Activated naive CD4-positive, alpha-beta T cell treated with anti-CD3 and anti-CD28 coated beads, Interleukin-2, amount 10 ng/mL, durations not matched to agents 7 days and 5 days (primary cell): ENCODE data around the gene KNSTRN.

ENCODE experiments used
- CTCF ChIA-PET: fragments of 350-600 bp; sonication (Branson Sonifier 250); formaldehyde crosslinking; loops from one replicate; lab custom pipeline; 2021; ENCODE audit warnings: antibody characterized with exemption; lab: Charles Lee
- DNase-seq: peaks from one replicate; pipeline ENCODE4 v3.0.0-alpha.2; 2020
- H3K27ac Mint-ChIP-seq: one replicate; pipeline ENCODE4 v1.8.0; 2021; ENCODE audit warnings: mild to moderate bottlenecking, moderate library complexity, mixed read lengths
- H3K27me3 Mint-ChIP-seq: one replicate; pipeline ENCODE4 v1.8.0; 2021; ENCODE audit warnings: mild to moderate bottlenecking, mixed read lengths
- H3K36me3 Mint-ChIP-seq: one replicate; pipeline ENCODE4 v1.8.0; 2021; ENCODE audit warnings: mixed read lengths
- H3K4me1 Mint-ChIP-seq: one replicate; pipeline ENCODE4 v1.8.0; 2021; ENCODE audit warnings: mixed read lengths
- H3K4me3 Mint-ChIP-seq: one replicate; pipeline ENCODE4 v1.8.0; 2021; ENCODE audit warnings: mild to moderate bottlenecking, moderate library complexity, mixed read lengths
- H3K9me3 Mint-ChIP-seq: one replicate; pipeline ENCODE4 v1.8.0; 2021; ENCODE audit warnings: mixed read lengths

KNSTRN gene

GRCh38 chr15:40382580-40383456 is at the start of gene KNSTRN:
TSS of gene KNSTRN (plus strand) at chr15:40382721. CDS start at chr15:40382836, 115 bp downstream.
- H3K27ac Mint-ChIP-seq = peak within 1 kb of the TSS; percentile 90
- H3K4me3 Mint-ChIP-seq = peak within 1 kb of the TSS; percentile 98
- no peaks in the 10 kb centered on the region for H3K9me3 Mint-ChIP-seq
- peaks cover 31% of the 10 kb centered on the region for H3K4me1 Mint-ChIP-seq
- CTCF ChIA-PET = interaction anchor here (1.3 to 1.6 kb wide), 3 partner anchors 11 to 17 kb away, joined by 3 to 7 read pairs (median 4); no protein-coding TSS in a partner anchor
- peaks cover 39% of the 10 kb centered on the region for H3K36me3 Mint-ChIP-seq
- DNase-seq = peak; percentile 96
- peaks cover 17% of the 10 kb centered on the region for H3K27me3 Mint-ChIP-seq

- CTCF ChIA-PET = interaction anchor here (0.6 to 14.2 kb wide), 5 partner anchors 7 to 97 kb away, joined by 5 to 425 read pairs (median 104); partner anchors contain the start of genes INAFM2 and PLCB2
- no peaks in the 10 kb centered on the region for H3K9me3 Mint-ChIP-seq
- peak overlapping the region; percentile 9 for H3K27ac Mint-ChIP-seq
- DNase-seq = peak; percentile 62
- peaks cover 36% of the 10 kb centered on the region for H3K4me1 Mint-ChIP-seq
- H3K36me3 Mint-ChIP-seq = no peaks in the 10 kb centered on the region
- H3K4me3 Mint-ChIP-seq = no peak overlapping the region
- peaks cover 20% of the 10 kb centered on the region for H3K27me3 Mint-ChIP-seq
Observed at GRCh38 chr15:40333922-40334492, 48.5 kb upstream of the KNSTRN start.

DNA sequence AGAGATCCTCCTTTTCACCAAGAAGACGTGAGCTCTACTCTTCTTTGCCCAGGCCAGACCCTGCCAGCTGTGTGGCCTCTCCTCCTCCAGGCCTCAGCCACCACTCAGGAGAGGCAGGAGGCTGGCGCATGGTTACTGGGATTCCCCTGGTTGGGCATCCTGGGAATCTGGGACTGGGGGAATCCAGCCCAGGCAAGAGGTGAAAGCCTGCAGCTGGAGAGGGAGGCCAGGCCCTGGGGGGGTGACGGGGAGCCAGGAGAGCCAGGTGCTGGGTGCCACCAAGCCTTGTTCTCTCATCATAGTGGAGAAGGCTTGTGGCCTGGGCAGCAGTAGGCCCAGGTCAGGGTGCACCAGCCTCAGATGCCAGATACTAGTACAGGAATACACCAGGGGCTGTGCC is 48.0 kb upstream of the KNSTRN start:
- no peak overlapping the region for H3K27ac Mint-ChIP-seq
- DNase-seq = no peak
- H3K36me3 Mint-ChIP-seq = no peaks in the 10 kb centered on the region
- no peaks in the 10 kb centered on the region for H3K9me3 Mint-ChIP-seq
- H3K4me3 Mint-ChIP-seq = no peak overlapping the region
- peaks cover 36% of the 10 kb centered on the region for H3K4me1 Mint-ChIP-seq
- CTCF ChIA-PET = interaction anchor here (0.6 to 14.2 kb wide), 5 partner anchors 7 to 96 kb away, joined by 5 to 425 read pairs (median 104); partner anchors contain the start of genes INAFM2 and PLCB2
- H3K27me3 Mint-ChIP-seq = peaks cover 20% of the 10 kb centered on the region

DNA sequence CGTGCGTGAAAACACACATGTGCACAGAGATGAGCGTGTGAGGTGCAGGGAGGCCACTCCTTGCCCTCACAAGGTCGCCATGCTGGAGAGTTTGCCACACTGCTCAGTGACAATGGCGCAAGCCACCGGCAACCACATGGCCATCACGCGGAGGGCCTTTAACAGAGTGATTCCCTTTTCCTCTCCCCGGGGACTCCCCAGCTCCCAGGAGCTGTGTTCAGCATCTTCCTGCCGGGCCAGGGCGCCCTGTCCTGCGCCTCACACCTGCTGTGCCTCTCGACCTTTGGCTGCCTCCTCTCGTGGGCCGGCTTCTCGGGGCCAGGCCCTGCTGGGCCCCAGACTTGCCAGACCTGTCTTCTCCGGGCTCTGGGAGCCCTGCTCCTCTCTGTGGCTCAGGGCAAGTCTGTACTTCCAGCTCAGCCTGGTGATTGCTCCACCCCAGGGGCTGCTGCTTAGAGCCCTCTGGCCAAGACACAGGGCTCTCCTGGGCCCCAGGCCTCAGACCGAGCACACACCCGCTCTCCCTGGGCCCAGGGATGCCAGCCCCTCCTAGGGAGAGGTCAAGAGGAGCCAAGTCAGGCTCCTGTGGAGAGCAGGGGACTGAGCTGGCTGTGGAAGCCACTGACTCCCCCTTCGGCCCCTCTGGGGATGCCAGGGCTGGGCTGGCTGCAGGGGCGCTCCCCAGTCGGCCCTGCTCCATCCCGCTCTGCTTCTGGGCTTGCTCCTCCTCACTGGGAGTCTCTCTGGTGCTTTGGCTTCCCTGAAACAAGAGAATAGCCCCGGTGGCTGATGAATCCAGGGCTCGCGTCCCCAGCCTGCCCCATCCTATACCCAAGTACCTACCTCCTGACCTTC is 47.4 kb upstream of the KNSTRN start:
- H3K9me3 Mint-ChIP-seq = no peaks in the 10 kb centered on the region
- H3K27me3 Mint-ChIP-seq = peaks cover 20% of the 10 kb centered on the region
- no peaks in the 10 kb centered on the region for H3K36me3 Mint-ChIP-seq
- CTCF ChIA-PET = interaction anchor here (3.2 to 14.2 kb wide), 4 partner anchors 8 to 59 kb away, joined by 13 to 425 read pairs (median 156); partner anchors contain the start of genes INAFM2 and PLCB2
- no peak overlapping the region for H3K4me3 Mint-ChIP-seq
- H3K4me1 Mint-ChIP-seq = peaks cover 36% of the 10 kb centered on the region
- DNase-seq = no peak
- no peak overlapping the region for H3K27ac Mint-ChIP-seq

DNA sequence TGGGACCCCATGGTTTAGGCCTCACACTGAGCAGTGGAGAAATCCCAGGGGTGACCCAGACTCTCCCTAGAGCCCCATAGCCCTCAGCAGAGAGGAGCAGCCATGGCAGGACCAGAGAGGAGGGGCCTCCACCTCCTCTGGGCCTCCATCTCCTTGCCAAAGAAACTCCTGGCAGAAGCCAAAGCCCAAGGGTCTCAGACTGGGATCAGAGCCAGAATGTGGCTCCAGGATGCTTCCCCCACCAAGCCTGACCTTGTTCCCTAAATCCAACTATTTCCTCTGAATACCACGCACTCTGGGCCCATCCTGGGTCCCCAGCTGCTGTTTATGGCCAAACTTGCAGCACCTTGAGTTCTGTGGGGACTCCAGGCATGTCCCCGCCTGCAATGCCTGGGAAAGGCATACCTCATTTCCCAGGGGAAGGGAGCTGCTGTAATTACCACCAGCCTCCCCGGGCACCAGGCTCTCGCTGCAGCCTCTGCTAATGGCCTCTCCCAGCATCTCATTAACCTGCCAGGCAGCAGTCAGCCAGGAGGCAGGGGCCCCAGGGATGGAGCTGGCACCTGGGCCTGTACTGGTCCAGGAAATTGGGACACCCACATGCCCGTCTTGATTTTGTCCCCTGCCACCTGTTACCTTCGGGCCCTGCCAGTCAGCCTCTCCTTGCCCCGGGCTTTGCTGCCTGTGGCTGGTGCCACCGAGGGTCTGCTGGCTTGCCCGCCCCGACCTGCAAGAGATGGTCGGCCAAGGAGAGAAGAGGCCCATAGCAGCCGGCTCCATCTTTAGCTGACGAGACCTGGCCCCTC is 46.4 kb upstream of the KNSTRN start:
- Mint-ChIP-seq H3K4me3 (no peak overlapping the region), H3K27ac (no peak overlapping the region), H3K36me3 (no peaks in the 10 kb centered on the region), H3K27me3 (peaks cover 16% of the 10 kb centered on the region), H3K4me1 (peaks cover 36% of the 10 kb centered on the region), H3K9me3 (no peaks in the 10 kb centered on the region)
- CTCF ChIA-PET = interaction anchor here (0.8 to 14.2 kb wide), 7 partner anchors 8 to 290 kb away, joined by 4 to 425 read pairs (median 13); partner anchors contain the start of genes INAFM2 and PLCB2
- DNase-seq = no peak

DNA sequence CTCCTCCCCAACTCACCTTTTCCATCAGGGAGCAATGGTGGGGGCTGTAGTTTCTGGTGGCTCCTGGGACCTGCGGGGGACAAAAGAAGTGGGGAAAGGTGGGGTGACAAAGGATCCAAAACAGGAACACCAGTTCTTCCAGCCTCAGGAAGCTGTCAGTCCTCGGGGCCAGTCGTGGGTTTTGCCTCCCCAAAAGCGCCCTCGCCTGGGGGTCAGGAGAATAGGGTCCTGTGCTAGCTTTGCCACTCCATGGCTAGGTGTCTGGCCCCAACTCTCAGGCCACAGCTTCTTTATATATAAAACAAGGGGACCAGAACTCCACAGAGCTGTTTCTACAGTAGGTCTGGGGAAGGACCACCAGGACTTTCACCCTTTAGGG is 45.8 kb upstream of the KNSTRN start:
- Mint-ChIP-seq H3K4me3 (no peak overlapping the region), H3K27ac (no peak overlapping the region), H3K27me3 (peaks cover 14% of the 10 kb centered on the region), H3K4me1 (peaks cover 36% of the 10 kb centered on the region), H3K9me3 (no peaks in the 10 kb centered on the region), H3K36me3 (no peaks in the 10 kb centered on the region)
- CTCF ChIA-PET = interaction anchor here (0.6 to 14.2 kb wide), 9 partner anchors 8 to 291 kb away, joined by 3 to 425 read pairs (median 5); partner anchors contain the start of genes BMF, INAFM2 and PLCB2
- DNase-seq = no peak

GRCh38 chr15:40337597-40337996 is 44.9 kb upstream of the KNSTRN start:
- CTCF ChIA-PET = interaction anchor here (0.6 to 14.2 kb wide), 29 partner anchors 11 to 299 kb away, joined by 3 to 425 read pairs (median 4); partner anchors contain the start of genes DISP2, INAFM2 and PLCB2
- no peak overlapping the region for H3K27ac Mint-ChIP-seq
- no peaks in the 10 kb centered on the region for H3K9me3 Mint-ChIP-seq
- peaks cover 11% of the 10 kb centered on the region for H3K27me3 Mint-ChIP-seq
- peaks cover 33% of the 10 kb centered on the region for H3K4me1 Mint-ChIP-seq
- no peak overlapping the region for H3K4me3 Mint-ChIP-seq
- H3K36me3 Mint-ChIP-seq = no peaks in the 10 kb centered on the region
- no peak for DNase-seq

- H3K9me3 Mint-ChIP-seq = no peaks in the 10 kb centered on the region
- no peaks in the 10 kb centered on the region for H3K36me3 Mint-ChIP-seq
- peak; percentile 87 for DNase-seq
- H3K27ac Mint-ChIP-seq = peak overlapping the region; percentile 33
- CTCF ChIA-PET = interaction anchor here (0.6 to 14.2 kb wide), 30 partner anchors 11 to 300 kb away, joined by 3 to 425 read pairs (median 4); partner anchors contain the start of genes DISP2, INAFM2 and PLCB2
- no peak overlapping the region for H3K4me3 Mint-ChIP-seq
- H3K4me1 Mint-ChIP-seq = peaks cover 27% of the 10 kb centered on the region
- peaks cover 7% of the 10 kb centered on the region for H3K27me3 Mint-ChIP-seq
Observed at GRCh38 chr15:40338041-40338657, 44.4 kb upstream of the KNSTRN start.

DNA sequence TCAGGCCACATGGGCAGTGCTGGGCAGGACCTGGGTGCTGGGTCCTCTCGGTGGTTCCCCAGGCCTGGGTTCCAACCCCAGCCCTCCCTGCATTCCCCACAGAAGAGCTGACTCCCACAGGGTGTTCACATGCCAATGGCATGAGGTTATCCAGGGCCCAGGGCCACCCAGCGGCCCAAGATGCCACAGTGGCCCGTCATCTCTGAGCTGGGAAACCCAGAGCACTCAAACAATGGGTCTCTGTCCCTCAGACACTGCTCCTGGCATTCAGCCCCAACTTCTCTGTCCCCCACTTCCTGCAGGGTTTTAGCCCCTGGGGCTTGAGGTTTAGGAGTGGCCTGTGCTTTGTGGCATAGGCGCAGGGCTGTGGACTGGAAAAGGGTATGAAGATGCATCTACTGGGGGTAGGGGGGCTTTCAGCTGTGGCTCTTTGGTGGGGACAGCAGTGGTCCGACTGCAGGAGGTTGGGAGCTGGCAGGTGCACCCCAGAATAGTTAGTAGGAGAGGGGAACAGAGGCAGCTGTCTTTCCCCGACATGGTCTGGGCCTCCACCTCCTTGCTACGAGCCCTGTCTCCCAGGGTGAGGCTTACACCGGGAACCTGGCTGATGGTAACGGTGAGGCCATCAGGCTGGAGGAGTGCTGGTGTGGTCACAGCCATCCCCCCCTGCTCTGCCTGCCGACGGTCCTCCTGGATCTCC is 43.5 kb upstream of the KNSTRN start:
- Mint-ChIP-seq H3K27me3 (peaks cover 7% of the 10 kb centered on the region), H3K4me3 (no peak overlapping the region), H3K36me3 (no peaks in the 10 kb centered on the region), H3K4me1 (peaks cover 20% of the 10 kb centered on the region), H3K27ac (no peak overlapping the region), H3K9me3 (no peaks in the 10 kb centered on the region)
- CTCF ChIA-PET = interaction anchor here (1.2 to 14.2 kb wide), 10 partner anchors 12 to 122 kb away, joined by 4 to 425 read pairs (median 12); partner anchors contain the start of genes INAFM2 and PLCB2
- no peak for DNase-seq

DNA sequence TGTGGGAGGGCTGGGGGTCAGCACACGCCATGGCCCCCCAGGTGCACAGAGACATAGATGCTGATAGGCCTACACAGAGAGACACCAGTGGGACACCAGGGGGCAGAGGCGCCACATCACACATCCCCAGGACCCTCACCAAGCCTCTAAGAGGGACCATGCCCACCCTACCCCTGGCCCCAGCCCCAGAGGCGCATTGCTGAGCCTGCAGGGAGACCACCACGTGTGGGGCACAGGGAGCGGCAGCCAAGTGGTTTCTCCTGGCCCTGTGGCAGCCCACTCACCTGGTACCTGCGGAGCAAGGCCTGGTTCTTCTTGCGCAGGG is 42.9 kb upstream of the KNSTRN start:
- CTCF ChIA-PET = interaction anchor here (2.3 to 14.2 kb wide), 6 partner anchors 13 to 82 kb away, joined by 12 to 425 read pairs (median 128); partner anchors contain the start of genes INAFM2 and PLCB2
- H3K36me3 Mint-ChIP-seq = no peaks in the 10 kb centered on the region
- peaks cover 7% of the 10 kb centered on the region for H3K27me3 Mint-ChIP-seq
- DNase-seq = no peak
- H3K9me3 Mint-ChIP-seq = no peaks in the 10 kb centered on the region
- H3K27ac Mint-ChIP-seq = no peak overlapping the region
- peaks cover 15% of the 10 kb centered on the region for H3K4me1 Mint-ChIP-seq
- H3K4me3 Mint-ChIP-seq = no peak overlapping the region

GRCh38 chr15:40340038-40340739 is 42.3 kb upstream of the KNSTRN start:
- no peak for DNase-seq
- Mint-ChIP-seq H3K9me3 (no peaks in the 10 kb centered on the region), H3K4me1 (peaks cover 11% of the 10 kb centered on the region), H3K27me3 (peaks cover 7% of the 10 kb centered on the region), H3K4me3 (no peak overlapping the region), H3K27ac (no peak overlapping the region), H3K36me3 (no peaks in the 10 kb centered on the region)
- CTCF ChIA-PET = interaction anchor here (0.5 to 14.2 kb wide), 8 partner anchors 8 to 175 kb away, joined by 3 to 425 read pairs (median 58); partner anchors contain the start of genes INAFM2 and PLCB2
